Measurements from ENCODE around the gene TUBB1. TPM values are rescaled to one million over a fixed set of nuclear protein-coding genes. Genes with fewer than 3 reads are reported as not detected.

The TUBB1 gene
- total RNA-seq, 4 donors from 2014 or later: 0.15 TPM; not detected in 3

DNA sequence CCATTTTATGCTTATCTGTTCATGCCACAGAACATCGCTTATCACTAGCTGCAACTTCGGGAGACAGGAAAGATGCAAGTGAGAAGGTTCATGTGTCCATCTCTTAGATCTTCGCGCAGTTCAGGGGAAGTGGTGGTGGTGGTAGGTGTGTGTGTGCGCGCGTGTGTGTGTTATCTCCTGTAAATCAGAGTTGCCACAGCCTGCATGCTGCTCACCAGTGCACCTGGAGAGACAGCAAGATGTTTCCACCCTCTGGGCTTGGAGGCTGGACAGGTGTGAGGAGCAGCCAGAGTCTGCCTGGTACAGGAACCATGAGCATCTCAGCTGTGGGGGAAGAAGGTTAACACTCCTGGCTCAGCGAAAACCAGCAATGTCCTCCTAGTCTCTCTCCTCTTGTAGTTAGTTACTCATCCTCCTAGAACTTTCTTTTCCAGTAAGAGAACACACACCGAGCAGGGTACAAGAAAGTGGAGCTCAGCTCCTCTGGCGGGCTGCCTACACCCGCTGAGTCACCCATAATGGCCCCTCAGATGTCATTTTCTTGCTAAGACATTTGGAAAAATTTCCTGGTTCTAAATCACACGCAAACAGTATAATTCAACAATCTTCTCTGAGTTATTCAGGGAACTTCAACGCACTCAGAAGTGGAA, 5.1 kb upstream of the TUBB1 start:
- no peak overlapping the region for H3K27ac ChIP-seq

DNA sequence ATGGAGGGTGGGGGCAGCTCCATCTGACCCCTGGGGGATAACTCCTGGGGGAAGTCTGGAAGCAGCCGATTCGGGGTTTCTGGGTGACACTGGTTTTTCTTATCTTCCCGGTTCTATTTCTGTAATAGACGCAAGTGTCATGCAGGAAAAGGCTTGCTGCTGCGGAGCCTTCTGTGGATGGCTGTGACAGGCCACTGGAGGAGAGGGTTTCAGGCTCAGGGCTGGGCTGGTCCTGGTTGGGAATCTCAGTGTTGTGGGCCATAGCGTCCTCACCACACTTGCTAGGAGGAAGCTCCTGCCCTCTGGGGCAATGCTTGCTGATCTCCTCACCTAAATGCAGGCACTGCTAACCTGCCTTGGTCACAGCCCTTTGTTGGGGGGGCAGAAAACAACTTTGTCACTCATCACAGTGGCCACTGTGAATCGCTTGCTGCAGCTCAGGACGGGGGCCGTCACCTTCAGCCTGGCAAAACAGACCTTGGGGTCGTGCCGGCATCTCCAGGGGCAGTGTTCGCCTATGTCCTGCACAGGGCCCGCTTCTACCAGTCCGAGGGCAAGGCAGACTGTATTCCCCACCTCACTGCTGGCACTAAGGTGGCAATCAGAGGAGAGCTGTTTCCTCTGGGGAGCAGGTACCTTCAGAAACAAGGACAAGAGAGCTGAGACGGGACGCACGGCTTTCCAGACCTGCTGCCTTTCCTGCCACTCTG, 4.4 kb upstream of the TUBB1 start:
- no peak overlapping the region for H3K27ac ChIP-seq
- peaks cover 0 to 7% of the 10 kb centered on the region in 2 donors for H3K36me3 ChIP-seq
- H3K9me3 ChIP-seq: no peaks in the 10 kb centered on the region

More for the DNA sequence above, 5.1 kb upstream of the TUBB1 start:
- H3K9me3 ChIP-seq: no peaks in the 10 kb centered on the region
- no peaks in the 10 kb centered on the region for H3K4me1 ChIP-seq
- ATAC-seq: no peak
- no peak overlapping the region for H3K4me3 ChIP-seq
- H3K27me3 ChIP-seq: no peaks in the 10 kb centered on the region
- H3K36me3 ChIP-seq: peaks cover 0 to 7% of the 10 kb centered on the region in 2 donors
- WGBS, 2 donors (ENCODE audit: low coverage in 1 of 2): 77 to 86% methylated on average over 1 to 10 of the region's 13 CpGs
- no peak for TF ChIP-seq POLR2AphosphoS5 (IDR thresholded peaks at IDR 0.05)

DNA sequence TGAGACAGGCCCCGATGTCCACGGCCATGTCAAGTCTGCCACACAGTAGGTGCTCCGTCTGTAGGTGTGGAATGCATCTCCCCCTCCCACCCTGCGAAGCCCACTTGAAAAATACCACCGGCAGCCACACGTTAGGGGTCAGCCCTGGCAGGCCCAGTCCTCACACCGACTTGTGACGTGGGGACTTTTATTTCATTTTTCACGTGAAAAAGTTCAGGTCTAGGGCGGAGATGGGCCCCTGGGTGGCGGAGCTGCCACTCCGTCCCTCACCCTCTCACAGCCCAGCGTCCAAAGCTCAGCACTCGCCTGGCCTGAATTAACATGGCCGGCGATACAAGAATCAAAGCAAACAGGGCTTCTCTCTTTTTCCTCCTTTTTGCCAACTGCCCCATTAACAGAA, 3.8 kb upstream of the TUBB1 start:
- peaks cover 0 to 7% of the 10 kb centered on the region in 2 donors for H3K36me3 ChIP-seq
- TF ChIP-seq EP300 (IDR thresholded peaks at IDR 0.05): no peak
- no peak for TF ChIP-seq POLR2A (IDR thresholded peaks at IDR 0.05)
- TF ChIP-seq, protein P1, sequence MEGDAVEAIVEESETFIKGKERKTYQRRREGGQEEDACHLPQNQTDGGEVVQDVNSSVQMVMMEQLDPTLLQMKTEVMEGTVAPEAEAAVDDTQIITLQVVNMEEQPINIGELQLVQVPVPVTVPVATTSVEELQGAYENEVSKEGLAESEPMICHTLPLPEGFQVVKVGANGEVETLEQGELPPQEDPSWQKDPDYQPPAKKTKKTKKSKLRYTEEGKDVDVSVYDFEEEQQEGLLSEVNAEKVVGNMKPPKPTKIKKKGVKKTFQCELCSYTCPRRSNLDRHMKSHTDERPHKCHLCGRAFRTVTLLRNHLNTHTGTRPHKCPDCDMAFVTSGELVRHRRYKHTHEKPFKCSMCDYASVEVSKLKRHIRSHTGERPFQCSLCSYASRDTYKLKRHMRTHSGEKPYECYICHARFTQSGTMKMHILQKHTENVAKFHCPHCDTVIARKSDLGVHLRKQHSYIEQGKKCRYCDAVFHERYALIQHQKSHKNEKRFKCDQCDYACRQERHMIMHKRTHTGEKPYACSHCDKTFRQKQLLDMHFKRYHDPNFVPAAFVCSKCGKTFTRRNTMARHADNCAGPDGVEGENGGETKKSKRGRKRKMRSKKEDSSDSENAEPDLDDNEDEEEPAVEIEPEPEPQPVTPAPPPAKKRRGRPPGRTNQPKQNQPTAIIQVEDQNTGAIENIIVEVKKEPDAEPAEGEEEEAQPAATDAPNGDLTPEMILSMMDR (IDR thresholded peaks at IDR 0.05): no peak
- TF ChIP-seq POLR2AphosphoS5 (IDR thresholded peaks at IDR 0.05): no peak
- H3K27me3 ChIP-seq: no peaks in the 10 kb centered on the region
- WGBS, 2 donors (ENCODE audit: low coverage in 1 of 2): 80 to 83% methylated on average over 2 to 4 of the region's 16 CpGs
- H3K4me1 ChIP-seq: no peaks in the 10 kb centered on the region
- no peak for ATAC-seq
- H3K4me3 ChIP-seq: no peak overlapping the region
- H3K27ac ChIP-seq: no peak overlapping the region
- no peaks in the 10 kb centered on the region for H3K9me3 ChIP-seq

More for the DNA sequence above, 4.4 kb upstream of the TUBB1 start:
- Histone ChIP-seq H3K27me3 (no peaks in the 10 kb centered on the region), H3K4me3 (no peak overlapping the region), H3K4me1 (no peaks in the 10 kb centered on the region)
- no peak for ATAC-seq
- TF ChIP-seq POLR2AphosphoS5 (IDR thresholded peaks at IDR 0.05) (no peak), EP300 (IDR thresholded peaks at IDR 0.05) (no peak), POLR2A (IDR thresholded peaks at IDR 0.05) (no peak)
- TF ChIP-seq, protein P1 (IDR thresholded peaks at IDR 0.05): no peak
- WGBS, 2 donors (ENCODE audit: low coverage in 1 of 2): 67 to 88% methylated on average over 1 to 5 of the region's 17 CpGs

DNA sequence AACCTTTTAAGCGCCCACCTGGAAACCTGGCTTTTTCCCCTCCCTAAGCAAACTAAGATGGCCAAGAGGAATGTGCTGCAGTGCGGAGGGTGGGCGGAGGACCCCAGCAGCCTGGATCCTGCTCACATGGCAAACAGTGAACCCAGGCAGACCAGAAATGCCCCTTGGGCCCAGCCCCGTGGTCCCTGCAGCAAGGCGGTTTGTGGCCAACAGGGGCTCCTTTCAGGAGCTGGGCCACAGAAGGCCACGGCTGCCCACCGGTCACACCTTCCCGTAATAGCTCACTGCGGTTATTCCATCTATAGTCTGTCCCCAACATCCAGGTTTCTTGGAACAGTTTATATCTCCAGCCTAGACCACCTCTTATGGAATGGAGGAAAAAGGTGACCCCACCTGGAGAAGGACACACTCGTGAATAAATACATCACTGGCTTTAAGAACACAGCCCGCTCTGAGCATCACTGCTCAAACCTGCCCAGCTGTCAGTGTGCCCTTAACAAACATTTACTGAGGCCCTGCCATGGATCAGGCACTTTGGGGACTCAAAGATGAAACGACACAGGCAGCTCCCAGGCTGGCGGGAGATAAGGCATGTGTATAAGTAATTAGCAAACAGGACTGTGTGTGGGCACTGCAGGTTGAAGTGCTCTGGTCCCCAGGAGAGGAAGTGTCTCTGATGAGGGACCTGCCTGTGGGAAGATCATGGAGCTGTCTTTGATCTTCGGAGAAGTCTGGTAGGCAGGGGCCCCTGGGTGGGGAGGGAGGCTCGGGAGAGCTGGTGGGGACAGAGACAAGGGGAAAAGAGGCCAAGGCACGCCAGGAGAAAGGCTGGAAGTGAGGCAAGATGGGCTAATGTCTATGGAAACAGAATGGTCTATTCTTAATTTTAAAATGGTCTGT, 3.2 kb upstream of the TUBB1 start:
- 66 to 97% methylated on average over 5 to 11 of the region's 16 CpGs for WGBS, 2 donors (ENCODE audit: low coverage in 1 of 2)
- no peak for ATAC-seq

More for the DNA sequence above, 3.2 kb upstream of the TUBB1 start:
- TF ChIP-seq POLR2AphosphoS5 (IDR thresholded peaks at IDR 0.05) (no peak), EP300 (IDR thresholded peaks at IDR 0.05) (no peak), POLR2A (IDR thresholded peaks at IDR 0.05) (no peak)
- TF ChIP-seq, protein P1 (IDR thresholded peaks at IDR 0.05): no peak
- Histone ChIP-seq H3K9me3 (no peaks in the 10 kb centered on the region), H3K27ac (no peak overlapping the region), H3K4me3 (no peak overlapping the region), H3K4me1 (peaks cover 0 to 4% (median 0%) of the 10 kb centered on the region in 3 donors), H3K27me3 (no peaks in the 10 kb centered on the region), H3K36me3 (peaks cover 0 to 7% of the 10 kb centered on the region in 2 donors)

All from gastroesophageal sphincter (tissue), 4 donors.